Stomach (tissue), 4 donors: ENCODE measurements around the gene EXT2.

ENCODE experiments used
- CTCF ChIP-seq, 7 experiments: fragments of 450-650 bp in 4 of 7; fragments of 200-600 bp in 3 of 7; sonication (generic) in 3 of 7; IDR thresholded peaks; one replicate each; pipeline ENCODE4 v1.5.1; 2016 to 2019; ENCODE audit warnings: antibody characterized with exemption in 7 of 7, control low read depth in 2 of 7, mild to moderate bottlenecking in 1 of 7
- EP300 ChIP-seq: sonication (generic); formaldehyde crosslinking; IDR thresholded peaks from one replicate; pipeline ENCODE4 v1.6.1; 2017; ENCODE audit warnings: antibody characterized with exemption
- POLR2AphosphoS5 ChIP-seq, 3 donors: sonication (generic); formaldehyde crosslinking; IDR thresholded peaks; one replicate each; pipeline ENCODE4 v1.6.1; 2016; ENCODE audit warnings: antibody characterized with exemption in 3 of 3

GRCh38 chr11:44138980-44139379 is 43.5 kb downstream of the EXT2 start:
- no peak for TF ChIP-seq EP300
- no peak for TF ChIP-seq CTCF (IDR thresholded peaks at IDR 0.05)
- no peak for TF ChIP-seq POLR2AphosphoS5 (IDR thresholded peaks at IDR 0.05)
